Smooth muscle cell of the pulmonary artery (primary cell): ENCODE measurements around the gene DYNLT5. TPM values are rescaled to one million over a fixed set of nuclear protein-coding genes. Genes with fewer than 3 reads are reported as not detected.

Experiments used
- total RNA-seq: library from RNA; depleted of rRNA; stranded (reverse); fragments of >200 nt; gene quantifications from 2 replicates; pipeline ENCODE4 v1.2.3, GENCODE V29; 2014

The DYNLT5 gene
- 0.46 and 0.65 TPM in 2 replicates for total RNA-seq

GRCh38 chr1:66752000-66752592, at the start of gene DYNLT5:
TSS of gene DYNLT5 (plus strand) at chr1:66752459. CDS start at chr1:66754659, 2,200 bp downstream.

Other genes with a start within 250 kb of the DYNLT5 start
- gene SGIP1, start 218.3 kb upstream of the DYNLT5 start, total RNA-seq = 29.0 and 45.0 TPM in 2 replicates
- gene INSL5, start 48.8 kb downstream of the DYNLT5 start, total RNA-seq = not detected in 2 replicates
- 6.9 and 8.1 TPM in 2 replicates for gene DNAI4, start 172.4 kb downstream of the DYNLT5 start, total RNA-seq
- 23.7 and 29.7 TPM in 2 replicates for gene MIER1, start 172.5 kb downstream of the DYNLT5 start, total RNA-seq